Measurements from ENCODE around the gene PUSL1.

DNA sequence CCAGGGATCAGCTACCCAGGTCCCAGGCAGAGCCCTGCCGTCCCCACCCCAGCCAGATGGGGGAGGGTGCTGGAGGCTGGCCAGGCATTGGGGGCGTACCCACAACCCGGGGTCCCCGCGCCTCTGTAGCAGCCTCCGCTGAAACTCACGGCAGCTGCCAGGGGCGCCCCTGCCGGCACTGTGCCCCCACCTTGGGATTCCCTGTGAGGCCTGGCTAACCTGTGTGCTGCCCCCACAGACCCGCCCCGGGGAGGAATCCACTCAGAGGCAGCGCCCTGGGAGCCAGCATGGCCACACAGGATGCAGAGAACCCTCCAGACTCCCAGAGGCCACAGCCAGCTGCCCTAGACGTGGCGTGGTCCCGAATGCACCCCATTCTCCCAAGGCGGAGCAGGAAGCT is 37.0 kb downstream of the PUSL1 start:
- TF ChIP-seq, protein P1, sequence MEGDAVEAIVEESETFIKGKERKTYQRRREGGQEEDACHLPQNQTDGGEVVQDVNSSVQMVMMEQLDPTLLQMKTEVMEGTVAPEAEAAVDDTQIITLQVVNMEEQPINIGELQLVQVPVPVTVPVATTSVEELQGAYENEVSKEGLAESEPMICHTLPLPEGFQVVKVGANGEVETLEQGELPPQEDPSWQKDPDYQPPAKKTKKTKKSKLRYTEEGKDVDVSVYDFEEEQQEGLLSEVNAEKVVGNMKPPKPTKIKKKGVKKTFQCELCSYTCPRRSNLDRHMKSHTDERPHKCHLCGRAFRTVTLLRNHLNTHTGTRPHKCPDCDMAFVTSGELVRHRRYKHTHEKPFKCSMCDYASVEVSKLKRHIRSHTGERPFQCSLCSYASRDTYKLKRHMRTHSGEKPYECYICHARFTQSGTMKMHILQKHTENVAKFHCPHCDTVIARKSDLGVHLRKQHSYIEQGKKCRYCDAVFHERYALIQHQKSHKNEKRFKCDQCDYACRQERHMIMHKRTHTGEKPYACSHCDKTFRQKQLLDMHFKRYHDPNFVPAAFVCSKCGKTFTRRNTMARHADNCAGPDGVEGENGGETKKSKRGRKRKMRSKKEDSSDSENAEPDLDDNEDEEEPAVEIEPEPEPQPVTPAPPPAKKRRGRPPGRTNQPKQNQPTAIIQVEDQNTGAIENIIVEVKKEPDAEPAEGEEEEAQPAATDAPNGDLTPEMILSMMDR (IDR thresholded peaks at IDR 0.05; ENCODE audit: low read depth, low read length, poor library complexity, severe bottlenecking): no peak
- no peak for TF ChIP-seq EZH2phosphoT487 (IDR thresholded peaks at IDR 0.05; ENCODE audit: borderline replicate concordance, low read length)

Data from DOHH2 (cell line).